GM18526 (cell line): ENCODE results near the gene CYBC1.

Experiments
- POLR2A ChIP-seq: IDR thresholded peaks from 3 replicates; pipeline ENCODE4 v1.6.1; 2011; ENCODE audit not compliant: insufficient read length; ENCODE audit errors: extremely low read depth

Gene CYBC1

DNA sequence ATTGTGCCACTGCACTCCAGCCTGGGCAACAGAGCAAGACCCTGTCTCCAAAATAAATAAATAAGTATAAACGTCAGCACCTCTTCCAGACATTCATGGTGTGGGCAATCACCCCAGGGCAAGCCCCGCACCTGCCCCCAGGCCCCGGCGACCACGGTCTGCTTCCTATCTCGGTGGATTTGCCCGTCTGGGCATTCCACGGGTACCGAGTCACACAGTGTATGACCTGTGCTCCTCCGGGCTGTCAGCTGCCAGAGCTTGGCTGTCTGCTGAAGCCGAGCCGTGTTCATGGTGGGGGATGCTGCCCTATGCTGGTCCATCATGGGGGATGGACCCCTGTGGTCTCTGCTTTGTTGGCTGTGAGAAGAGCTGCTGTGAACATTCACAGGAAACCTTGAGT lies 15.4 kb downstream of the CYBC1 start:
- no peak for TF ChIP-seq POLR2A

DNA sequence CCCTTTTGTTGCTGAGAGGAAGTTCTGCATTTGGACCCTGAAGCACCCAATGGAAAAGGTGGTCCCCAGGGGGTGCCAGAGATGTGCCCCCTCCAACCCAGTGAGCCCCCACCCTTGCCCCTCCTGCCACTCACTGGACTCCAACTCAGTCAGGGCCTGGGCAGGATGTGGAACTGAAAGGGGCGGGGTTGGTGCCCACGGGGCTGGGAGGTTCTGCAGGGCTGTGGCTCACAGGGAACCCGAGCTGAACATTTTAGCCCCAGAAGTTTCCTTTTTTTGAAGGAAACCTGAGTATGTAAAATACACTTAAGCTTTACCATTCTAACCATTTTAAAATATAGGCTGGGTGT lies 16.4 kb downstream of the CYBC1 start:
- no peak for TF ChIP-seq POLR2A

DNA sequence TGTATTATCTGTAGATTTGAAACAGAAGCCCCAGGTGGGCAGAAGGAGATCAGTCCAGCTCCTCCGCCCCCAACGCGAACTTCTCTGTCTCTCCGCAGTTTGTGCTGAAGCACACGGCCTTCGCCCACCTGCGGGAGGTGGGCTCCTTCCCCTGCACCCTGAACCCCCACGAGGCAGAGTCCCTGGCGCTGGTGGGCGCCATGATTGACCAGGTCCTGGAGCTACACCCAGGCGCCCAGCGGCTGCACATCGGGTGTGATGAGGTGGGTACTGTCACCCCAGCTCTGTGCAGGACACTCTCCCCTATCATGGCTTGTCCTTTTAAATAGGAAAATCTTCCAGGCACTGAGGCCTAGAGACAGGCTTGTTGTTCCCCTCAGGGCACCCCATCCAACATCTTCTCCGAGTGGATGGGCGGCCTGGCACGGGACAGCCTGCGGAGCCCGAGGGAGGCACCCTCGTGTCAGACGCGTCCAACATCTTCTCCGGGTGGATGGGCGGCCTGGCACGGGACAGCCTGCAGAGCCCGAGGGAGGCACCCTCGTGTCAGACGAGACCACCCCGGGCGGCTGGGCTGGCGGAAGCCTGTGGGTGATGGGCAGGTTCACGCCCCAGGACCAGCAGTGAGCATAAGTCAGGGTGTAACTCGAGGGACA lies 16.9 kb downstream of the CYBC1 start:
- no peak for TF ChIP-seq POLR2A

DNA sequence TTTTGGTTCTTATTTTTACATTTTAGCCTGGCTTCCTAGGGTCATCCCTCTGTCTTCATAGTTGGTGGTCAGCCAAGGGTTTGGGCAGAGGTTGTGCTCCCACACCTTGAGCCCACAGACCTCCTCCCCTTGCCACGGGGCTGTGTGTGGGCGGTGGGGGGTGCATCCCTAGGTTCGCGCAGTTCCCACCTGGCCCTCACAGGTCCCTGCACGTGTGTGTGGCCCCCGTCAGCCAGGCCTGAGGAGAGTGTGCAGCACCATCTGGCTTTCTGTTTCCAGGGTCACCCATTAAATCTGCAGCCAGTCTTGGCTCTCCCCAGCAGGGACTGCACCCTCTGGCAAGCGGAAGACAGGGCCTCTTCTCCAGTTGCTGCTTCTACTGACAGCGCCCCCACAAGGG lies 18.5 kb downstream of the CYBC1 start:
- no peak for TF ChIP-seq POLR2A

DNA sequence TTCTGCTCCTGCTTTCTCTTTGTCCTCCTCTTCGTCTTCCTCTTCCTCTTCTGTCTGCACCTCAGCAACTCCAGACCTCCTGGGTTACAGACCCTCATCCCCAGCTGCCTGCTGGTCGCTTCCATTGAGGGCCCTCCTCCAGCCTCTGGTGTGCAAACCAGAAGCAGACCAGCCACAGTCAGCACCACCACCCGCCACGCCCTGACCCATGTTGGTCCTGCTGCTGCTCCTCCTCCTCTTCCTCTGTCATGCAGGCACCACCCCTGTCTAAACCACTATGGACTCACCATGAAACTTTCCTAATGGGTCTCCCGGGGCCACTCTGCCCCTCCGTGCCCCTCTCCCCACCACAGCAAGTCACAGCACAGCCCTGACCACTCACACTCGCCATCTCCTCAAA lies 20.7 kb downstream of the CYBC1 start:
- TF ChIP-seq POLR2A, result no peak

DNA sequence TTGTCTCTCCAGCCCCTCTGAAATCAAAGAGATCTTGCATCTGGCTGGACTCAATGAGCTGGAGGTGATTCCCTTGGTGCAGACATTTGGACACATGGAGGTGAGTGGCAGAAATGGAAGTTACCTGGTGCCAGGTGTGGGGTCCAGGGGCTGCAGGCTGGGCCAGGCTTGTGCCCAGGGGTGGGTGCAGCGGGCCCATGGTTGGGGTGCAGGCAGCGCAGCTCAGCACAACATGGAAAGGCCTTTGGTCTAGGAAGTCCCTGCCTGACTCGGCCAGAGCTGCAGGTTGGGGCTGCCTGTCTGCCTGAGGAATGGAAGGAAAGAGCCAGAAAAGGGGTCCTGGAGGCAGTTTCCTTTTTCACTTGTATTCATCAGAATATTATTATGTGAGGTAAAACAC lies 22.0 kb downstream of the CYBC1 start:
- TF ChIP-seq POLR2A, result no peak

DNA sequence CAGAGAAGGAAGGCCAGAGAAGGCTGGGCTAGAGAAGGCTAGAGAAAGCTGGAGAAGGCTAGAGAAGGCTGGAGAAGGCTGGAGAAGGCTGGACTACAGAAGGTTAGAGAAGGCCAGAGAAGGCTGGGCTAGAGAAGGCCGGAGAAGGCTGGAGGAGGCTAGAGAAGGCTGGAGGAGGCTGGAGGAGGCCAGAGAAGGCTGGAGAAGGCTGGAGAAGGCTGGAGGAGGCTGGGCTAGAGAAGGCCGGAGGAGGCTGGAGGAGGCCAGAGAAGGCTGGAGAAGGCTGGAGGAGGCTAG lies 25.7 kb downstream of the CYBC1 start:
- no peak for TF ChIP-seq POLR2A

DNA sequence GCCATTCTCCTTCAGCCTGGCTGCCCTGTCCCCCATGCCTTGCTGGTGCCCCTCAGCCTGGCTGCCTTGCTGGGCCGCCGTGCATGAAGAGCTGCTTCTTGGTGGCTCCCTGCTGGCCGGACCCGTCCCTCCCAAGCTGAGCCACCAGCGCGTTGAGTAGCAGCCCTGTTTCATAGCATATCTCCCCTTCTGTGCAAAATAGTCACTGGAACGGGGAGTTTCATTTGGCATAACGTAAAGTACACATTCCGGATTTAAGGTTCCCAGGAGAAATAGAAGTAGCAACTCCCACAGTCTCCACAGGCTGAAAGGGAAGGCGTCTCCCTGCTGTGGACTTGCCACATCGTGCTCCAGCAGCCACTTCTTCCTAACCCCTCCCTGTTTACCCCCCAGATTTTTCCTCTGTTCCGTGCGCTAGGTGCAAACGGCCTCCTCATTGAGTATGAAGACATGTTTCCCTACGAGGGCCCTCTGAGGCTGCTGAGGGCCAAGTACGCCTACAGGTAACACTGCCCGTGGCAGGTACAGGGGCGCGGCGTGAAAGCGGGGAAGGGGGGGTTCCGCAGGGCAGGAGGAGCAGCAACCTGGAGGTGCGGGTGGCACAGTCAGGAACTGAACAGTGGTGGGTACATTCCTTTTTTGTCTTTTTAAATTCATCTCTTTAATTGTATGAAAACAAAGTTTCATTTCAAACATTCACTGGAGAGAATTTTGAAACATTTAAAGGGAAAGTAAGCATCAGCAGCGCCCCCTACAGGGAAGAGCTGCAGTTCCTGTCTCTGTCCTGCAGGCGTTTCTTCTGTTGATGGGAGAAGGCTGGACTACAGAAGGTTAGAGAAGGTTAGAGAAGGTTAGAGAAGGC lies 26.3 kb downstream of the CYBC1 start:
- TF ChIP-seq POLR2A, result no peak

DNA sequence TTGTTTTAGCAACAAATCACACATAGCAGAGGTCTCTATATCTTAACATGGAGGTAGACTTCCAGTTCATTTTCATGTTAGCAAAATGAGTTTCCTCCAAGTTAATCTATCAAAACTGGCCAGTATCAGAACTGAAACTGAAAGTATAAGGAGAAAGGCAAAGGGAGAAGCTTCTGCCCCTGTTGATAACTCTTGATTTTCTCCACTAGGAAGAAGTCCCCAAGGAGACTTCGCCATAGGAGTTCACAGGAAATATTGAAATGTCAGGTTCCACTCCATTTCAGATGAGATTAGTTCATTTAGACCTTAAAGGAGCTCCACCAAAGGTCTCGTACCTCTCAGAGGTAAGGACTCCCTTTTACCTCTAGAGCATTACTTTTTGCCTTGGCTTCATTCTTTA lies 31.0 kb downstream of the CYBC1 start:
- no peak for TF ChIP-seq POLR2A

DNA sequence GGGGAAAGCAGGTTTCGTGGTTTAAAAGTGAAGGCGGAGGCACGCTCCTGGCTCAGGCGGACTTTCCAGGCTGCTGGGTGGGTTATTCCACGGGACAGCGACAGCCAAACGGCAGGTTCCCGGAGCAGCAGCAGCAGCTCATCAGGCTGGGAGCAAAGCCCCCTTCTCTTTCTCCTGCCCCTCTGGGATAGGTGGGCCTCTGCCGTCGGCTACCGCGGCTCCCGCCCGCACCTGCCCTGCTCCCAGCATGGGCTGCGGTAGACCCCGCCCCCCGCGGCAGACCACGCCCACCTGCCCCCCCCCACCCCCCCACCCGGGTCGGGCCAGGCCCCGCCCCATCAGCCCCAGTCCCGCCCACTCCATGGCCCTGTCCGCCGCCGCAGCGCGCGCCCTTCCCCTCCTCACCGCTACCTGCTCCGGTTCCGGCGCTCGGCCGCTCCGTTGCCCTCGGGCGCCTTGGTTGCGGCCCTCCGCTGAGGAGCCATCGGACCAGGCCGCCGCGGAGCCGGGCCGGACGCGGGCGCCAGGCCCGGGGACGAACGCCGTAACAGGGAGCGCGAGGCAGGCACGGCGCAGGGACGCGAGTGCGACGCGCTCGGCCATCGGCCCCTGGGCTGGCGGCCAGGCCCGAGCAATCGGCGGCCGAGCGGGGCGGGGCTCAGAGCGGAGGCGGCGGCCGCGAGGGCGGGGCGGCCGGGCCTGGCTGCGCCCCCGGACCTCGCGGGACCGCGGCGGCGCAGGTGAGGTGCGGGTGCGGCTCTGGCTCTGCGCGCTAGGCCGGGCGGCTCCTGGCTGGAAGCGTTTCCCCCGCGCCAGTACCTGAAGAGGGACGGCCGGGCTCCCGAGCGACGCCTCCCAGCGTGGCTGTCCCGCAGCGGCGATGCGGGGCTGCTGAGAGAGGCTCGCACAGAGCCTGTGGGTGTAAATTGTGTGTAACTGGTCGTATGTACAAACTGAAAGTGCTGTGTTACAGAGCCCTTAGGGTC lies 32.3 kb downstream of the CYBC1 start, which contains the start of the genes HEXD and OGFOD3:
TSS of gene HEXD (plus strand) at position 347 of the 986 bp plus-strand sequence. CDS start 1,453 bp downstream, outside the sequence.
TSS of gene OGFOD3 (minus strand) at position 586 of the 986 bp plus-strand sequence. CDS start at position 485, 101 bp downstream.
- peak; percentile 78 for TF ChIP-seq POLR2A

DNA sequence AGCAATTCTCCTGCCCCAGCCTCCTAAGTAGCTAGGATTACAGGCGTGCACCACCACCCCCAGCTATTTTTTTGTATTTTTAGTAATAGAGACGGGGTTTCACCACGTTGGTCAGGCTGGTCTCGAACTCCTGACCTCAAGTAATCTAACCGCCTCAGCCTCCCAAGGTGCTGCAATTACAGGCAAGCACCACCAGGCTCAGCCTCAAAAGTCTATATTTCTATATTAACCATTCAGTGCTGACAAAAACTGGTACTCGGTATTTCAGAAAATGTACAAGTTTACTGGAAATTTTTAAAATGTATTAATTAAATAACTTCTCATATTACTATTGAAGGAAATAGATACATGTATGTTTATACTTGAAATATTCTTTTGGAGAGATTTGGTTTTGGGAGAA lies 33.8 kb downstream of the CYBC1 start:
- no peak for TF ChIP-seq POLR2A

DNA sequence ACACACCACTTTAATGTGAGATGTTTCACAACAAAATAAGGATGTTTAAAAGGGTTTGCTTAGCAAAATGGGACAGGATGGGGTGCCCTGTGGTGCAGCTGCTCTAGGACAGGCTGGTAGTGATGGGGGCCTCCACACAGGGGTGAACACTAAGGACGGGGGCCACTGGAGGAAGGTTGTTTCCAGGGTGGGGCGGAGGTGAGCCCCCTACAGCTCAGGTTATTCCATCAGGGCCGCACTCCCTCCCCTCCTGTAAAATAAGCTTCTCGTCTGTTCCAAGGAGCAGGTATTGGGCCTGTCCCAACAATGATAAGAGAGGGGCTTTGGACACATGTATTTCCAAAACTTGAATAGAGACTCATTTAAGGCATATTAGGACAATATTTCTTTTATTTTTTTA lies 34.3 kb downstream of the CYBC1 start:
- no peak for TF ChIP-seq POLR2A

DNA sequence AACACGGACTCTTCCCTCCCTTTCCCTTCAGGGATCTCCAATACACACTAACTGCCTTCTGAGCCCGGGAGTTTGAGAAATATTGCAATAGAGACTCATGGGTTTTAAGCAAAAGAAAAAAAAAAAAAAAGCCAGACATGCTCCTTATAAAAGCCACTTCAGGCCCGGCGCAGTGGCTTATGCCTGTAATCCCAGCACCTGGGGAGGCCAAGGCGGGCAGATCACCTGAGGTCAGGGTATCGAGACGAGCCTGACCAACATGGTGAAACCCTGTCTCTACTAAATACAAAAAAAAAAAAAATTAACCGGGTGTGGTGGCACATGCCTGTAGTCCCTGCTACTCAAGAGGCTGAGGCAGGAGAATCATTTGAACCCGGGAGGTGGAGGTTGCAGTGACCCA lies 34.8 kb downstream of the CYBC1 start:
- TF ChIP-seq POLR2A, result no peak

DNA sequence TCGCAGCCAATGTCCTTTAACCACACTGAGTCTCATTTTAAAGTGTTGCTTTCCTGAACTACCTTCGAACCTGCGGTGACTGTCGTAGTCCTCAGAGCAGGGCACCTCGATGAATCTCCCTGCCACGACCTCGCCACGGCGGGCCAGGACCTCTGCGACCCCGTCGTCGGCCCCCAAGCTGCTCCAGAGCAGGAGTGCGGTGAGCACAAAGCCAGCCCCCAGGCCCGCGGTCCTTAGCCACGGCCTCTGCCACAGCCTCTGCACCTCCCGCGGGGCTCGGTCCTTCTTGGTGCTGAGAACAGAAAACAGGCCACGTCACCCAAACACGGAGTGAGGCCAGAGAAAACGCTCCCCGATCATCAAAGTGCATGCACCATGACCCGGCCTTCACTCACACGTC lies 35.2 kb downstream of the CYBC1 start:
- no peak for TF ChIP-seq POLR2A

DNA sequence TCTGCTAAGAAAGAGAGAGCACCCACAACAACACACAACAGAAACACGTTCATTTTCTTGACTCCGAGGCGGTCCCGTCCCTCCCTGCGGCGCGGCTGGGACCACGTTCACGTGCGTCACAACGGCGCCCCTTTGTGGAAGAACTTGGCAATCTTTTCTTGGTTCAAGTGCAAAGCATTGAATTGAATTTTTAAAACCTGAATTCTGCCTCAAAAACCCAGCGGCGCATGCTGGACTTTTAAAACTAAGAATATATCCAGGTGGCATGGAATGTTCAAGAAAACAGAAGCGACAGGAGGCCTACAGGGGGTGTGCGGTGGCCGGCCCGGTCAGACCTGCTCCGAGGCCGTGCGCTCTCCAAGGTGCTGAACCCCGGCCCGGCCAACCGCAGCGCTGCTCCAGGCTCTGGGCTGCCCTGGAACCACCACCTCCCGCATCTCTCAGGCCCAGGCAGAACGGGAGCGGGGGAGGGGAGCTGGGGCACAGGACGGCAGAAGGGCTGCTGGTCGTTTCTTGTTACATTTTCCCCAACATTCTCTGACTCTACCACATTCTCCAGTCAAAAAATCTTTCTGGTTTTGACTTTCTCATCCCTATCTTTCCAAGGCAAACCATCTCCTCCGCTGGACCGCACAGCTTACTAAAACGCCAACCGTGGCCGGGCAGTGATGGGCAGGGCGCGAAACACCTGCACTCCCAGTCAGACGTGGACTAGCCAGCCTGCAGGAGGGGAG lies 35.8 kb downstream of the CYBC1 start:
- no peak for TF ChIP-seq POLR2A
